AG09319 (cell line): ENCODE data around the gene SPOCK3.

Experiments used
- DNase-seq: peaks from one replicate; pipeline ENCODE4 v3.0.0-alpha.2; 2010; ENCODE audit warnings: low read depth; ENCODE audit errors: extremely low read depth
- CTCF ChIP-seq: IDR thresholded peaks from 2 replicates; pipeline ENCODE4 v1.5.1; 2011; ENCODE audit warnings: low read depth, mild to moderate bottlenecking, inconsistent platforms, low read length, moderate library complexity

SPOCK3 gene

GRCh38 chr4:166924424-166924823, 309.9 kb downstream of the SPOCK3 start:
- TF ChIP-seq CTCF: no peak
- DNase-seq: no peak

GRCh38 chr4:166913926-166914325, 320.4 kb downstream of the SPOCK3 start:
- DNase-seq: no peak
- TF ChIP-seq CTCF: no peak

- no peak for TF ChIP-seq CTCF
- no peak for DNase-seq
These were observed 330.9 kb downstream of the SPOCK3 start for GRCh38 chr4:166903408-166903807.

GRCh38 chr4:166902941-166903340, 331.4 kb downstream of the SPOCK3 start:
- no peak for TF ChIP-seq CTCF
- no peak for DNase-seq

GRCh38 chr4:166896254-166896653, 338.0 kb downstream of the SPOCK3 start:
- TF ChIP-seq CTCF: no peak
- no peak for DNase-seq

- DNase-seq: no peak
- TF ChIP-seq CTCF: no peak
These were observed 338.5 kb downstream of the SPOCK3 start for GRCh38 chr4:166895771-166896170.

GRCh38 chr4:166887457-166887856, 346.8 kb downstream of the SPOCK3 start:
- TF ChIP-seq CTCF: no peak
- DNase-seq: no peak

- TF ChIP-seq CTCF: no peak
- no peak for DNase-seq
These were observed 347.6 kb downstream of the SPOCK3 start for GRCh38 chr4:166886718-166887117.
